HG03196 (cell line): ENCODE results near the gene KRT73.

Experiments
- ATAC-seq: cut with Tn5 transposase; IDR thresholded peaks from one replicate; pipeline ENCODE4 v1.9.1; 2021; ENCODE audit not compliant: unreplicated experiment

KRT73 gene

GRCh38 chr12:52618216-52618615 is at the start of gene KRT73:
Gene KRT73, minus strand, starts transcription at chr12:52618559. Its CDS starts 35 bp downstream, at chr12:52618524.
- ATAC-seq, result no peak

GRCh38 chr12:52667931-52668330 is 49.6 kb upstream of the KRT73 start:
- no peak for ATAC-seq

GRCh38 chr12:52667509-52667908 is 49.1 kb upstream of the KRT73 start:
- no peak for ATAC-seq

- ATAC-seq, result no peak
These were observed 48.1 kb upstream of the KRT73 start for GRCh38 chr12:52666471-52666870.

- ATAC-seq, result no peak
These were observed 45.1 kb upstream of the KRT73 start for GRCh38 chr12:52663420-52663819.

GRCh38 chr12:52662918-52663229 is 44.5 kb upstream of the KRT73 start:
- ATAC-seq, result no peak

GRCh38 chr12:52662093-52662917 is 43.9 kb upstream of the KRT73 start:
- ATAC-seq, result no peak

GRCh38 chr12:52661668-52662067 is 43.3 kb upstream of the KRT73 start:
- ATAC-seq, result no peak

GRCh38 chr12:52660934-52661499 is 42.7 kb upstream of the KRT73 start:
- ATAC-seq, result no peak

GRCh38 chr12:52659951-52660350 is 41.6 kb upstream of the KRT73 start:
- ATAC-seq, result no peak

- no peak for ATAC-seq
These were observed 41.0 kb upstream of the KRT73 start for GRCh38 chr12:52659395-52659794.

- ATAC-seq, result no peak
These were observed 39.8 kb upstream of the KRT73 start for GRCh38 chr12:52658196-52658595.

GRCh38 chr12:52657250-52657902 is 39.0 kb upstream of the KRT73 start:
- ATAC-seq, result no peak

GRCh38 chr12:52656616-52657015 is 38.3 kb upstream of the KRT73 start:
- ATAC-seq, result no peak

GRCh38 chr12:52655720-52656124 is 37.4 kb upstream of the KRT73 start:
- ATAC-seq, result no peak

GRCh38 chr12:52655251-52655650 is 36.9 kb upstream of the KRT73 start:
- no peak for ATAC-seq

- ATAC-seq, result no peak
These were observed 33.4 kb upstream of the KRT73 start, which contains the start of gene KRT2 for GRCh38 chr12:52651726-52652261. Gene KRT2, minus strand, starts transcription at chr12:52652211. Its CDS starts 69 bp downstream, at chr12:52652142.

- ATAC-seq, result no peak
These were observed 32.2 kb upstream of the KRT73 start for GRCh38 chr12:52650520-52651081.

- ATAC-seq, result no peak
These were observed 30.7 kb upstream of the KRT73 start for GRCh38 chr12:52649066-52649465.

GRCh38 chr12:52648012-52648550 is 29.7 kb upstream of the KRT73 start:
- no peak for ATAC-seq

- ATAC-seq, result no peak
These were observed 29.2 kb upstream of the KRT73 start for GRCh38 chr12:52647601-52648000.
